Sigmoid colon (tissue), 7 donors: Measurements from ENCODE around the gene ABHD14A. TPM values are rescaled to one million over a fixed set of nuclear protein-coding genes. Genes with fewer than 3 reads are reported as not detected.

Source experiments
- DNase-seq: peaks from one replicate; pipeline ENCODE4 v3.0.0-alpha.2; 2019
- H3K27ac ChIP-seq, 4 donors: fragments of 200-600 bp; sonication (generic); one replicate each; pipeline ENCODE4 v1.5.1; 2016 to 2019; ENCODE audit warnings: mild to moderate bottlenecking in 1 of 4
- H3K27me3 ChIP-seq, 3 donors: fragments of 200-600 bp; sonication (generic); one replicate each; pipeline ENCODE4 v1.5.1; 2019; ENCODE audit warnings: mild to moderate bottlenecking in 1 of 3
- H3K36me3 ChIP-seq, 4 donors: fragments of 200-600 bp; sonication (generic); one replicate each; pipeline ENCODE4 v1.5.1; 2016 to 2019
- H3K4me1 ChIP-seq, 4 donors: fragments of 200-600 bp; sonication (generic); one replicate each; pipeline ENCODE4 v1.5.1; 2017 to 2019
- H3K4me3 ChIP-seq, 4 donors: fragments of 200-600 bp; sonication (generic); one replicate each; pipeline ENCODE4 v1.5.1; 2017 to 2019; ENCODE audit warnings: mild to moderate bottlenecking in 2 of 4, moderate library complexity in 1 of 4
- H3K9me3 ChIP-seq, 4 donors: fragments of 200-600 bp in 3 of 4; sonication (generic) in 3 of 4; one replicate each; pipeline versions ENCODE4 v1.5.1 to v1.6.1; 2013 to 2019
- EP300 ChIP-seq, 4 donors: sonication (generic); formaldehyde crosslinking; IDR thresholded peaks; one replicate each; pipeline ENCODE4 v1.6.1; 2017; ENCODE audit warnings: antibody characterized with exemption in 4 of 4
- POLR2A ChIP-seq, 2 donors: fragments of 450-650 bp; IDR thresholded peaks; one replicate each; pipeline ENCODE4 v1.6.1; 2016; ENCODE audit warnings: antibody characterized with exemption in 2 of 2, mild to moderate bottlenecking in 2 of 2, moderate library complexity in 2 of 2
- POLR2AphosphoS5 ChIP-seq, 4 donors: sonication (generic); formaldehyde crosslinking; IDR thresholded peaks; one replicate each; pipeline ENCODE4 v1.6.1; 2017; ENCODE audit warnings: antibody characterized with exemption in 4 of 4
- WGBS, 2 donors: extraction: QIAGEN DNeasy Blood & Tissue Kit; methylation state at CpG; one replicate each; pipeline ENCODE4 v1.1.7; 2013; 5-methylcytosine and 5-hydroxymethylcytosine counted together
- intact Hi-C: fragments of 100-400 bp; cut with DNase I; formaldehyde crosslinking; loops from one replicate; pipeline ENCODE4 v1.15.1; 2023
- polyA plus RNA-seq, 3 donors: library from polyadenylated mRNA; stranded (reverse); fragments of 200-250 nt; gene quantifications; one replicate each; pipeline ENCODE4 v1.2.3, GENCODE V29; 2013
- total RNA-seq, 4 donors: library from RNA; depleted of rRNA; stranded (reverse); fragments of >200 nt; gene quantifications; one replicate each; pipeline ENCODE4 v1.1.0, GENCODE V29; 2016
- TF ChIP-seq, protein P1 (sequence below), 4 experiments: fragments of 450-650 bp in 3 of 4; fragments of 200-600 bp in 1 of 4; IDR thresholded peaks; one replicate each; pipeline ENCODE4 v1.5.1; 2016 to 2019; ENCODE audit warnings: antibody characterized with exemption in 4 of 4, mild to moderate bottlenecking in 3 of 4, moderate library complexity in 2 of 4
- donor health status: healthy with polysubstance abuse.
- donor health status: Bipolar disorder and iron deficiency.
- donor health status: healthy.

ABHD14A gene
- total and polyA plus RNA-seq, 7 donors = 3.2 to 35.3 (median 16.3) TPM

DNA sequence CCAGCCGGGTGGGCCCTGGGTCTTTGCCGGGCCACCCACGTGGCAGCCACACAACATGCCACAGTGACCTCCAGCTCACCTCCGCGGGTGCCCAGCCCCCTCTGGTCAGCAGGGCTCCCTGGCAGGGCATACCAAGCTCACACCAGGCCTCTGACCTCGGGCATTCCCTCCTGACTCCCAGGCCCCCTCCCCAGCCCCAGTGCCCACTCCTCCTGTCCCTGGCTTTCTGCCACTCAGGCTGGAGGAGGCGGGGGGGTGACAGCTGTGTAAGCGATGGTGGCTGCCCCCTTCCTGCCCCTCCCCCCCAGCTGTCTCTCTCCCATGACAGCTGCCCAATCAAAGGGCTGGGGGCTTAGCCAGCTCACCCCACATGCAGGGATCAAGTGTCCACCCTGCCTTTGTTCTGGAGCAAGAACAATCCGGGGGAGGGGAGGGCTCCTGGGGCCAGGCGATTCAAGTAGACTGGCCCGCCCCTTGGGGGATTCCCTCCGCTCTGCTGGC, 10.9 kb upstream of the ABHD14A start:
- WGBS, 2 donors = 81 to 84% methylated on average over 12 of the region's 12 CpGs
- peaks cover 0 to 54% (median 42%) of the 10 kb centered on the region in 4 donors for H3K4me1 ChIP-seq
- peak overlapping the region in 3 of 4 donors; percentile 12 to 37 (median 31) for H3K27ac ChIP-seq
- no peak for DNase-seq
- peaks cover 0 to 19% (median 7%) of the 10 kb centered on the region in 4 donors for H3K36me3 ChIP-seq
- TF ChIP-seq EP300 (IDR thresholded peaks at IDR 0.05) (no peak), POLR2A (IDR thresholded peaks at IDR 0.05) (no peak), POLR2AphosphoS5 (IDR thresholded peaks at IDR 0.05) (no peak)
- TF ChIP-seq, protein P1, sequence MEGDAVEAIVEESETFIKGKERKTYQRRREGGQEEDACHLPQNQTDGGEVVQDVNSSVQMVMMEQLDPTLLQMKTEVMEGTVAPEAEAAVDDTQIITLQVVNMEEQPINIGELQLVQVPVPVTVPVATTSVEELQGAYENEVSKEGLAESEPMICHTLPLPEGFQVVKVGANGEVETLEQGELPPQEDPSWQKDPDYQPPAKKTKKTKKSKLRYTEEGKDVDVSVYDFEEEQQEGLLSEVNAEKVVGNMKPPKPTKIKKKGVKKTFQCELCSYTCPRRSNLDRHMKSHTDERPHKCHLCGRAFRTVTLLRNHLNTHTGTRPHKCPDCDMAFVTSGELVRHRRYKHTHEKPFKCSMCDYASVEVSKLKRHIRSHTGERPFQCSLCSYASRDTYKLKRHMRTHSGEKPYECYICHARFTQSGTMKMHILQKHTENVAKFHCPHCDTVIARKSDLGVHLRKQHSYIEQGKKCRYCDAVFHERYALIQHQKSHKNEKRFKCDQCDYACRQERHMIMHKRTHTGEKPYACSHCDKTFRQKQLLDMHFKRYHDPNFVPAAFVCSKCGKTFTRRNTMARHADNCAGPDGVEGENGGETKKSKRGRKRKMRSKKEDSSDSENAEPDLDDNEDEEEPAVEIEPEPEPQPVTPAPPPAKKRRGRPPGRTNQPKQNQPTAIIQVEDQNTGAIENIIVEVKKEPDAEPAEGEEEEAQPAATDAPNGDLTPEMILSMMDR (IDR thresholded peaks at IDR 0.05) = no peak
- no peaks in the 10 kb centered on the region for H3K9me3 ChIP-seq
- no peak overlapping the region for H3K4me3 ChIP-seq
- H3K27me3 ChIP-seq = no peaks in the 10 kb centered on the region
- intact Hi-C loops = loop anchor here (10.0 kb wide), 1 partner anchor 569 kb away; the partner anchor contains the start of gene RBM15B

DNA sequence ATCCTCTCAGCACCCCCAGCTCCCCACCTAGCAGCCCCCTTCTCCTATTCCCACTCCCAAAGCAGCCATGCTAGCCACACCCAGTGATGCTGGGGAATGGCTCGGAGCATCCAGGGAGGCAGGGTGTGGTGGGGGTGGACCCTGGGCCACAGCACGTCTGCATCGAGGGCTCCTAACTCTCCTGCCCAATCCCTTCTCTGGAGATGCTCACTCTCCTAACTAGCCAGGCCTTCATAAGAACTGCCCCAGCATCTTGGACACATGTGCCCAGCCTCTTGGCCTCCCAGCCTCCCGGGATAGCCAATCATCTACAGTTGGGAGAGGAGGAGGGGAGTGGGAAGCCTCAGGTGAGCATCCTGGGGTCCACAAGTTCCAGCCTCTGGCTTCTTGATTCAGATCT, 10.3 kb upstream of the ABHD14A start:
- Histone ChIP-seq H3K27me3 (no peaks in the 10 kb centered on the region), H3K4me3 (no peak overlapping the region), H3K4me1 (peaks cover 0 to 56% (median 42%) of the 10 kb centered on the region in 4 donors), H3K9me3 (no peaks in the 10 kb centered on the region), H3K27ac (peak overlapping the region in 1 of 4 donors; percentile 31), H3K36me3 (peaks cover 0 to 14% (median 7%) of the 10 kb centered on the region in 4 donors)
- DNase-seq = no peak
- intact Hi-C loops = loop anchor here (10.0 kb wide), 1 partner anchor 570 kb away; the partner anchor contains the start of gene RBM15B
- 73 to 74% methylated on average over 4 of the region's 4 CpGs for WGBS, 2 donors
- TF ChIP-seq POLR2AphosphoS5 (IDR thresholded peaks at IDR 0.05) = no peak
- no peak for TF ChIP-seq POLR2A (IDR thresholded peaks at IDR 0.05)
- no peak for TF ChIP-seq EP300 (IDR thresholded peaks at IDR 0.05)
- TF ChIP-seq, protein P1 (IDR thresholded peaks at IDR 0.05) = no peak

DNA sequence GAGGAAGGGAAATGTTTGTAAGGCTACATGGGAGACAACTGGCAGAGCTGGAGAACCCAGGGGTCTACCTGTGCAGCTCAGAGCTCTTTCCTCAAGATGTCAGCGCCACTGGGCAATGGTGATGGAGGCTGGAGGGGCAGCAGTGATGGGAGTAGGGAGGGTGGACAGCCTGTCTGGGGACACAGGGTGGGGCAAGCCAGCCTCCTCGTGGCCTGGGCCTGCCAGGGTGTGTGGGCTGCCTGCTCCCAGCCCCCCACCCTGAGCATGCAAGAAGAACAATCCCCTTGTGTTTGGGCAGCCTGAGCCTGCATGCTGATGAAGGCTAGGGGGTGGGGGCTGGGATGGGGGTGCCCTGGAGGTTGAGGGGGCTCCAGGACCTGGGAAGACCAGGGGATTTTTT, 8.8 kb upstream of the ABHD14A start:
- H3K4me1 ChIP-seq = peaks cover 0 to 56% (median 42%) of the 10 kb centered on the region in 4 donors

DNA sequence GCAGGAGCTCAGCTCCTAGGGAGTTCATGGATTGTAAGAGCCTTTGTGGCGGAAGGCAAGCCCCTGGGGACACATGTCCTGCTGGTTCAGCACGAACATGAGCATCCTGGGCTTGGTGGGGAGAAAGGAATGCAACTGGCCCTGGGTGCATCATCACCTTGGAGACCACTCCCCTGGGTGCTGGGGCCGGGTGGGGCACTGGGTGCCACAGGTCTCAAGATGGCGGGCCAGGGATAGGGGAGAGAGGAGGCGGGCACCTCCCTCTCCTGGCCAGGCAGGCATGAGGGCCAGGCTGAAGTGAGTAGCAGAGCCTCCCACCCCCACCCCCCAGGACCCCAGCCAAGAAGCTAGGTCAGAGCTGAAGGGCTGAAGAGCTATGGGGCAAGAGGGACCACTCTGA, 8.4 kb upstream of the ABHD14A start:
- Histone ChIP-seq H3K4me1 (peaks cover 0 to 56% (median 42%) of the 10 kb centered on the region in 4 donors), H3K27ac (peak overlapping the region; percentile 92 to 99 (median 94)), H3K36me3 (no peaks in the 10 kb centered on the region), H3K27me3 (no peaks in the 10 kb centered on the region), H3K9me3 (no peaks in the 10 kb centered on the region), H3K4me3 (peak overlapping the region; percentile 46 to 95 (median 80))
- WGBS, 2 donors = 73 to 74% methylated on average over 5 of the region's 5 CpGs
- intact Hi-C loops = loop anchor here (10.0 kb wide), 1 partner anchor 572 kb away; the partner anchor contains the start of gene RBM15B
- no peak for TF ChIP-seq EP300 (IDR thresholded peaks at IDR 0.05)
- no peak for TF ChIP-seq POLR2A (IDR thresholded peaks at IDR 0.05)
- TF ChIP-seq, protein P1 (IDR thresholded peaks at IDR 0.05) = no peak
- no peak for TF ChIP-seq POLR2AphosphoS5 (IDR thresholded peaks at IDR 0.05)
- DNase-seq = no peak

More for the DNA sequence above, 8.8 kb upstream of the ABHD14A start:
- Histone ChIP-seq H3K4me3 (peak overlapping the region in 3 of 4 donors; percentile 74 to 95 (median 87)), H3K9me3 (no peaks in the 10 kb centered on the region), H3K27ac (peak overlapping the region; percentile 92 to 99 (median 94)), H3K27me3 (no peaks in the 10 kb centered on the region), H3K36me3 (peaks cover 0 to 2% (median 0%) of the 10 kb centered on the region in 4 donors)
- intact Hi-C loops = loop anchor here (10.0 kb wide), 1 partner anchor 571 kb away; the partner anchor contains the start of gene RBM15B
- DNase-seq = no peak
- WGBS, 2 donors = 80 to 92% methylated on average over 2 of the region's 2 CpGs
- TF ChIP-seq POLR2AphosphoS5 (IDR thresholded peaks at IDR 0.05) (no peak), POLR2A (IDR thresholded peaks at IDR 0.05) (no peak), EP300 (IDR thresholded peaks at IDR 0.05) (no peak)
- TF ChIP-seq, protein P1 (IDR thresholded peaks at IDR 0.05) = no peak
